ENCODE data around the gene ZNHIT3.

DNA sequence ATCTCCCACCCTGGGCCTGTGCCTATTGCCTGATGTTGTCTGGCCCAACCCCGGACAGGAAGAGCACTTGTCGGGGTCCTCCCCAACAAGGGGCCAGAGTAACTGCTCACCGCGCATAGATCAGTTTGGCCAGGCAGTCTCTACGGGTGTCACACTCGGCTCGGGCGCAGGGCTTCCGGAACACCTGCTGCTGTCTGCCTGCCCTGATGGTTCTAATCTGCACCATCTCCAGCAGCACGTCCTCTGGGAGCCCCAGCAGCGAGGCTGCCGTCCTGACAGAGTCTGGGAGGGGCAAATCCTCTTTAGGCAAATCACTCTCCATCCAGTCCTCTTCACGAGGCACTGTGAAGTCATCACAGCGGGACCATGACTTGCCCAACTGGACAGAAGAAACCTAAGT is 24.2 kb downstream of the ZNHIT3 start:
- TF ChIP-seq, protein P1, sequence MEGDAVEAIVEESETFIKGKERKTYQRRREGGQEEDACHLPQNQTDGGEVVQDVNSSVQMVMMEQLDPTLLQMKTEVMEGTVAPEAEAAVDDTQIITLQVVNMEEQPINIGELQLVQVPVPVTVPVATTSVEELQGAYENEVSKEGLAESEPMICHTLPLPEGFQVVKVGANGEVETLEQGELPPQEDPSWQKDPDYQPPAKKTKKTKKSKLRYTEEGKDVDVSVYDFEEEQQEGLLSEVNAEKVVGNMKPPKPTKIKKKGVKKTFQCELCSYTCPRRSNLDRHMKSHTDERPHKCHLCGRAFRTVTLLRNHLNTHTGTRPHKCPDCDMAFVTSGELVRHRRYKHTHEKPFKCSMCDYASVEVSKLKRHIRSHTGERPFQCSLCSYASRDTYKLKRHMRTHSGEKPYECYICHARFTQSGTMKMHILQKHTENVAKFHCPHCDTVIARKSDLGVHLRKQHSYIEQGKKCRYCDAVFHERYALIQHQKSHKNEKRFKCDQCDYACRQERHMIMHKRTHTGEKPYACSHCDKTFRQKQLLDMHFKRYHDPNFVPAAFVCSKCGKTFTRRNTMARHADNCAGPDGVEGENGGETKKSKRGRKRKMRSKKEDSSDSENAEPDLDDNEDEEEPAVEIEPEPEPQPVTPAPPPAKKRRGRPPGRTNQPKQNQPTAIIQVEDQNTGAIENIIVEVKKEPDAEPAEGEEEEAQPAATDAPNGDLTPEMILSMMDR (IDR thresholded peaks at IDR 0.05; ENCODE audit: low read depth, low read length, poor library complexity, severe bottlenecking), result no peak
- no peak for TF ChIP-seq EZH2phosphoT487 (IDR thresholded peaks at IDR 0.05; ENCODE audit: borderline replicate concordance, low read length)

All from DOHH2 (cell line).